ENCODE results near the gene CENPP.

The CENPP gene

DNA sequence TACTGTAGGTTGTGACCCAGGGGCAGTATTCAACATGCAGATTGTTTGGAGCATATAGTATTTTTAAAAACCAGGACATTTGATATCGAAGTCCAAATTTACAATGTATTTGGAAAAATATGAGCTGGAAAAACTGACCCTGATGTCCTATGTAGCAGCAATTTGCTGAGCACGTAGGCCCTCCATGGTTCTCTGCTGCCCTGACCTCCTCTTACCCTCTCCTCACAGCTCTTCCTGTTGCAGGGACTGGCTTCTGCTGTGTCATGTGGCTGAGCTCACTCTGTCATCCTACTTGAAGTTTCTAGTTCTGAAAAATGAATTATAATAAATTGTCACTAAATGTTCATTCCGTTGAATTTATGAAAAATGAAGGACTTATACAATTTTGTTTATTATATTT, 160.6 kb downstream of the CENPP start:
- TF ChIP-seq CTCF (conservative IDR thresholded peaks at IDR 0.05; ENCODE audit: low read depth): no peak
- CTCF ChIA-PET: interaction anchor here (0.6 to 0.7 kb wide), 2 partner anchors 9 to 13 kb away, joined by 3 to 4 read pairs; no protein-coding TSS in a partner anchor
- H3K27ac ChIP-seq: no peak overlapping the region
- no peak for DNase-seq (ENCODE audit: low spot score)
- POLR2A ChIA-PET (ENCODE audit: low non-redundant PET): no interaction called here

GRCh38 chr9:92488681-92489550, 163.2 kb downstream of the CENPP start:
- TF ChIP-seq CTCF (conservative IDR thresholded peaks at IDR 0.05; ENCODE audit: low read depth): no peak
- CTCF ChIA-PET: no interaction called here
- no peak overlapping the region for H3K27ac ChIP-seq
- POLR2A ChIA-PET (ENCODE audit: low non-redundant PET): no interaction called here
- DNase-seq (ENCODE audit: low spot score): no peak

DNA sequence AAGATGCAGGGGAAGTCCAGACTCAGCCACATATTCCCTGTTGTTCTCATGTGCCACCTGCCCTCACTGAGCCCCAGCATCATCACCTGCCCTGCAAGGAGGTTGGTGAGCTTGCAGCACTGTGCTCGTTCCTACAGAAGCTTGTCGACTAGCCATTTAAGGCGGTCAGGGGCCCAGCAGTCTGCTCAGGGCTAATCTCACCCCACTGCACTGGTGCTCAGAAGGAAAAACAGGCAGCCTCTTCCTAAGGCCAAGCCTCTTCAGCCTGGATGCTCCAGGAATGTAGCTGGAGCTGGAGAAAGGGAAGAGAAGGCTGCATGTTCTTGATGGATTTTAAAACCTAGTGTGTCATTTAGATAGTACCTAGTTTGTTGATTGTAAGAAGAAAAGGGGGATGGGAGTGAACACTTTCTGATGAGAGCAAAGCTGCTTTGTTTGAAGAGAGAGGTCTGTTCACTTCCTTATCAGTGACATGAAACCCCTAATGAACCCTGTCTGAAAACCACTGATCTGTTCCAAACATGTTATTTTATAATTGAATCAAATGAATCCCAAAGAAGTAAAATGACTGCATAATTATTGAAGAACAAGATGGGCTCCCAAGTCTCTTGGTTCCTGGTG, 167.1 kb downstream of the CENPP start:
- CTCF ChIA-PET: no interaction called here
- TF ChIP-seq CTCF (conservative IDR thresholded peaks at IDR 0.05; ENCODE audit: low read depth): no peak
- no peak for DNase-seq (ENCODE audit: low spot score)
- H3K27ac ChIP-seq: no peak overlapping the region
- POLR2A ChIA-PET (ENCODE audit: low non-redundant PET): no interaction called here

DNA sequence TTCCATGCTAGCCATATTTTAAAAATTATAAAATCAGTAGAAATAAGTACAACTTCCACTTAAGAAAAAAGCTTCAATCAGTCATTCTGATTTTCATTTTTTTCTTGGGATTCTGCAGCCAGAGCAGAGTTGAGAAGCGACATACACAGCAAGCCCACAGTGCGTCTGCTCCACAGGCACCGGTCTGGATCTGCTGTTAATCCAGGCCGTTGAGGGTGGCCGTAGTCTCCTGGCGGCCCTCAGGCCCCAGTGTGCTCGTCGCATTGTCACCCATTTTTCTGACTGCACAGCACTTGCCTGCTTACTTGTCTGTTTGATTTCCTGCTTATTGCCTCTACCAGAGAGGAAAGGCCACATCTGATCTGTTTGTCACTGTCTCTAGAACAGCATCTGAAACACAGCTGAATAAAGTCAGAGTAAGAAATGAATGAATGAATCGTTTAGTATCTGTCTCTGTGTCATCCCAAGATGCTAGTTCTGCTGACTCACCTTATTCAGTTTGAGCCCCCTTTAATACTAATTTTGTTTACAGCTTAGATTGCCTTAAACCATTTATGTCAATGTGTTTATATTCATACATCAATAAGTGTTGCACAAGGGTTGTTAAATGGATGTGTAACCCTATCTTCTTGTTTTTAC, 168.1 kb downstream of the CENPP start:
- ChIA-PET POLR2A (ENCODE audit: low non-redundant PET) (interaction anchor here (0.5 kb wide), 1 partner anchor 354 kb away, joined by 3 read pairs; no protein-coding TSS in a partner anchor), CTCF (no interaction called here)
- TF ChIP-seq CTCF (conservative IDR thresholded peaks at IDR 0.05; ENCODE audit: low read depth): no peak
- no peak for DNase-seq (ENCODE audit: low spot score)
- no peak overlapping the region for H3K27ac ChIP-seq

DNA sequence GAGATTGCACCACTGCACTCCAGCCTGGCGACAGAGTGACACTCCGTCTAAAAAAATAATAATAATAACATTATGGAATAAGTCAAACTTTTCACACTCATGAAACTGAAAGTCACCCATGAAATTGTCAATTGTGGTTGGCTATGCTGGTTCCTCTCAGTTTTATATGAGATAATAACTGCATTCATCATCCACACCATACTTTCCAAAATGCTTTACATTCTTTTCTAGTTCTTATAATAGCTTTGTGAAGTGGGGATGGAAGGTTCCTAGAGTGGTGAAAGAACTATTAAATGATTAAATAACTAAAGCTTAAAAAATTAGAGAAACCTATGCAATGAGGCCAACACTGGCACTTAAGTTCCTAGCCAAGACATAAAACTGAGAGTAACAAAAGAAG, 169.1 kb downstream of the CENPP start:
- POLR2A ChIA-PET (ENCODE audit: low non-redundant PET): no interaction called here
- TF ChIP-seq CTCF (conservative IDR thresholded peaks at IDR 0.05; ENCODE audit: low read depth): no peak
- CTCF ChIA-PET: interaction anchor here (0.7 to 1.0 kb wide), 2 partner anchors 8 to 18 kb away, joined by 3 read pairs; no protein-coding TSS in a partner anchor
- DNase-seq (ENCODE audit: low spot score): no peak
- no peak overlapping the region for H3K27ac ChIP-seq

GRCh38 chr9:92496396-92497176, 170.8 kb downstream of the CENPP start:
- ChIA-PET POLR2A (ENCODE audit: low non-redundant PET) (no interaction called here), CTCF (interaction anchor here (1.0 kb wide), 1 partner anchor 15 kb away, joined by 3 read pairs; no protein-coding TSS in a partner anchor)
- TF ChIP-seq CTCF (conservative IDR thresholded peaks at IDR 0.05; ENCODE audit: low read depth): no peak
- DNase-seq (ENCODE audit: low spot score): no peak
- no peak overlapping the region for H3K27ac ChIP-seq
